A204.1 (cell line): ENCODE measurements around the gene SLC34A3.

Experiments
- FAIRE-seq: peaks from 2 replicates; lab custom pipeline; 2012; peaks lifted over from hg19 to GRCh38; lab: Jason Lieb, UNC

The SLC34A3 gene

DNA sequence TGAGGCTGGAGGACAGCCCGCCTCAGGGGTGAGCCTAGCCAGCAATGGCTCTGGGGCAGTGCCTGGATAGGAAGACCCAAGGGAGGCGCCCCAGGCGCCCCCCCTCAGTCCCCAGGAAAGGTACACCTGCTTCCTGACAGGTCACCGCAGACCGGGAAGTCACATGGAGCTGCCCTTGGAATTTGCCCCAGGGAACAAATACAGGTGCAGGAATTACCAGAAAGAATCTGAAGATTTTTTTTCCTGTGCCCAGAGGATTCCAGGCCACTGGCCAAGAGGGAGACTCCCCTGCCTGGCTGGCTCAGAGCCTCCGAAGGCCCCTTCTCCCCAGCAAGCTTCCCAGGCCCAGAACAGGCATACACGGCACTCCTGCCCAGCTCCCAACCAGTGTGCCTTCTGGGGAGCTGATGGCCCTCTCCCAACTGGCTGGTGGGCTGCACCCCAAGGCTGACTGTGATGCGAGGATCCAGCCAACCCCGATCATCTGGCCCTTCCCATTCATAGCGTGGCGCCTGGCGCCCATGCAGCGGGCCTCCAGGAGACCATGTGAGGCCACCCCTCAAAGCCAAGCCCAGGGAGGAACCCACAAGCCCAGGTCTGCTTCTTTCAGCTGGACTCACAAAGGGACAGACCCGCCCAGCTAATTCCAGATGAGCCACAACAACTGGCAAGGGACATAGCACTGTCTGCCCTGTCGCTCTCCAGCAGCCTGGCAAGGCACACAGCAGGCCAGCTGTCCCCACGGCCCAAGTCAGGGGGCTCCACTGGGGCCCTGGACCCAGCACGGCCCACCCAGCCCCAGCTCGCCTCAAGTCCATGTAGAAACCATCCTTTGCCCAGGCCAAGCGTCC is 32.4 kb upstream of the SLC34A3 start:
- FAIRE-seq: no peak

DNA sequence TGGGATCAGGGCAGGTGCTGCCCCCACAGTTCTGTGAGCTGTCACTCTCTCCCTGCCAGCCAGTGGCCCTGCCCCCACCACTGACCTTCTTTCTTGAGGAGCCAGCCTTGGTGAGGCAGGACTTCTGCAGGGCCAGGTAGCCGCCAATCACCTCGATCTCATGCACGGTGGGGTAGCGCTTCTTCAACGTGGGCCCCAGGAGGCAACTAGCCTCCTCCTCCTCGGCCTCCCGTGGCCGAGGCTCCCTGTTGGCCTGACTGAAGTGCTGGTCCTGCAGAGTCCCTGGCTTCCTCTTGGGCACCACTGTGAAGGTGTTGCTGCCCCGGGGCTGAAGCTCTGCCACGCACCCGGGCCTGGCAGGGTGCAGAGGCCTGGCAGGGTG is 31.8 kb upstream of the SLC34A3 start:
- FAIRE-seq: no peak

DNA sequence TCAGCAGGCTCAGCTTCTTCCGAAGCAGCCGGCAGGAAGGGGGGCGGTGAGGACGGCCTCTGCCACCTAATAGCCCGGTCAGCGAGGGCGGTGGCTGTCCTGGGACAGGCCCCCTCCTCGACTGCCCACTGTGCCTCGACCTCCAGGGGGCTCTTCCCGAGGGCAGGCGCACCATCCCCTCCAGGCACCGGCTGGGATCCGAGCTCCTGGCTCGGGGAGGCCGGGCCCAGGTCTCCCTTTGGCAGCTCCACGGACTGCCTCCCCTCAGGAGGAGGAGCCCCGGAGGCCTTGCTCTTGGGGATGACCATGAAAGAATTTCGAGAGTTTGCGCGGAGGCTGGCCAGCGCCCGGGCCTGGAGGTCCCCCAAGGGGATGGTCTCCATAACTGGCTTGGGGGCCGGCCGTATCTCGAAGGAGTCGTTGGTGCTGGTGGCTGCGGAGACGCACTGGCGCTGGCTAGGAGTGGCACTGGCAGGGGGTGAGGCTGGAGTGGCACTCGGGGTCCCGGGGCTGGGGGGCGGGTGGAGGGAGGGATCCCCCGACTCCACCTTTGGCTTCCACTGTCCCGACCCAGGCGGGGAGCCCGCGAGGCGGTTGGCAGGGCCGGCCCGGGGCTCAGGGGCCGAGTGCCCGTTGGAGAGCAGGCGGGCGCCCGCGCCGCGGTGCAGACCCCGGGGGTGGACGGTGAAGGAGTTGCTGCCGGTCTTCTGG is 31.1 kb upstream of the SLC34A3 start:
- FAIRE-seq: no peak

DNA sequence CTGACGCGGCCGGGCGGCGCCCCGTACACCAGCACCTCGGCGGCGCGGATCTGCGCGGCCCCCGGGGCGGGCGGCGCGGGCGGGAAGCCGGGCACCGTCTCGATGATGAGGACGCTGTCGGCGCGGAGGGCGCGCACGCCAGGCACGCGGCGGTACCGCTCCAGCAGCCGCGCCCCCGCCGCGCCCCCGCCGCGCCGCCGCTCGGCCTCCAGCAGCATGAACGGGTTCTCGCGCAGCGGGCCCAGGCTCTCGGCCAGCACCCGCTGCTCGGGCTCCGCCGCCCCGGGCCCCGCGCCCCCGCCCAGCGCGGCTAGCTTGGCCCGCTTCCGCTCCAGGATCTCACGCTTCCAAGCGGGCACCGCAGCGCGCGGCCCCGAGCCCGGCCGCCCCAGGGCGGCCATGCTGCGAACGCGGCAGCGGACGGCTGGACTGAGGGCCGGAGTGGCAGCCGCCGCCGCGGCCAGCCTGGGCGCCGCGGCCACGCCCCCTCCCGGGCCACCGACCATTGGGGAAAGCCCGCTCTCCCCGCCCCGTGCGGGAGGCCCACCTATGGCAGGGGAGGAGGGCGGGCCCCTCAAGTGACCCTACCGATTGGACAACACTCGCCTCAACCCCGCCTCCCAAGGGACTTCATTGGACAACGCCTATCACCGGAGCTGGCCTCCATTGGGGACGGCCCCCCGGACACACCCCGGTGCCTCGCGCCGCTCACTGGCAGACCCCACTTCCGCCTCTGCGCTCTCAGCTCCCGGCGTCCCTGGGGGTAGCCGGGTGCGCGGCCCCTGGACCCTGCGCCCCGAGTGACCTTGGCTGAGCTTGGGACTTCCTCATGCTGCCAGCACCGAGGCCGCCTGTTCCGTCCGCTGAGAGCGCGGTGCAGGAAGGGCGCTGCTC is 30.1 kb upstream of the SLC34A3 start, which contains the start of gene TPRN:
TPRN (minus strand) TSS at position 431 of the 894 bp plus-strand sequence; CDS start at position 401, 30 bp downstream.
- peak; percentile 96 for FAIRE-seq

DNA sequence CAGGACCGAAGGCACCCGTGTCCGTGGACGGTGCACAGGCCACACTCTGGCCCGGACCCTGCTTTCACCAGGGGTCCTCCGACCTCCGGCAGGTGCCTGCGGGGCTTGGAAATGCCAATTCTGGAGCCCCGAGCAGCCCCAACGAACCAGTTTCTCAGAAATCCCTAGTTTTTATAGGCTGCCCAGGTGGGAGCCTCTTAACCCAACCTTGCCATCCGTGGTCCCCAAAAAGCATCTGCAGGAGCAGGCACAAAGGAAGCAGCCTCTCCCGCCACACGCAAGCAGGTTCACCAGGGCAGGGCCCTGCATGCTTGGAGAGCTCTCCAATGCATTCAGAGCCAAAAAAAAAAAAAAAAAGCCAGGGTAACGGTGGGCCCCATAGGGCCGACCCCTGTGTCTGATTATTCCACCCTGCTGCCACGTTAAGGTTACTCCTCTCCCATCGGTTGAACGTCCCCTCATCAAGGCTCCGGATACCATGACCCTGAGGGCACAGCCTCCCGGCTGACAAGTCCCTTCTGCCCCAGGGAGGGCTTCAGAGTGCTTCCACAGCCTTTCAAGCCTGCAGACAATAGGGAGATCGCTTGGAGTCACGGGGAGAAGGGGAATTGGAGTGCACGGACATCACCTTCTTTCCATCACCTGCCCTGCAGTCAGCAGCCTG is 29.4 kb upstream of the SLC34A3 start:
- FAIRE-seq: no peak

DNA sequence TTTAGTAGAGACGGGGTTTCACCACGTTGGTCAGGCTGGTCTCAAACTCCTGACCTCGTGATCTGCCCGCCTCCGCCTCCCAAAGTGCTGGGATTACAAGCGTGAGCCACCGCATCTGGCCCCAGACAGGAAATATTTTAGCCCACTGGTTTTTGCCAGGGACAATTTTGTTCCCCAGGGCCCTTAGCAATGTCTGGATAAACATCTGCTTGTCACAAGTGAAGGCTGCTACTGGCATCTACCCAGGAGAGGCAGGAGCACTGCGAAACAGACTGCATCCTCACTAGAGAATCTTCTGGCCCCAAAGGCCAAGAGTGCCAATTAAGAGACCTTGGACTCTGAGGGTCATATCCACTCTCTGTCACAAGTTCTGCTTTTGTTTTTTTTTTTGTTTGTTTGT is 27.7 kb upstream of the SLC34A3 start:
- no peak for FAIRE-seq

DNA sequence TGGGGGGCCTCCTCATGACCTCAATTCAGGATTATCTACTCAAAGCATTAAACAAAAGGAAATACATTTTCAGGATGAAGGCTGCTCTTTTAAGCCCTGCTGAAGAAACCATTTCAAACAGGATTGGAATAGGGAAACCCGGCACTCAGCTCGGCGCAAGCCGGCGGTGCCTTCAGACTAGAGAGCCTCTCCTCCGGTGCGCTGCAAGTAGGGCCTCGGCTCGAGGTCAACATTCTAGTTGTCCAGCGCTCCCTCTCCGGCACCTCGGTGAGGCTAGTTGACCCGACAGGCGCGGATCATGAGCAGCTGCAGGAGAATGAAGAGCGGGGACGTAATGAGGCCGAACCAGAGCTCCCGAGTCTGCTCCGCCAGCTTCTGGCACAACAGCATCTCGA is 26.0 kb upstream of the SLC34A3 start:
- no peak for FAIRE-seq

DNA sequence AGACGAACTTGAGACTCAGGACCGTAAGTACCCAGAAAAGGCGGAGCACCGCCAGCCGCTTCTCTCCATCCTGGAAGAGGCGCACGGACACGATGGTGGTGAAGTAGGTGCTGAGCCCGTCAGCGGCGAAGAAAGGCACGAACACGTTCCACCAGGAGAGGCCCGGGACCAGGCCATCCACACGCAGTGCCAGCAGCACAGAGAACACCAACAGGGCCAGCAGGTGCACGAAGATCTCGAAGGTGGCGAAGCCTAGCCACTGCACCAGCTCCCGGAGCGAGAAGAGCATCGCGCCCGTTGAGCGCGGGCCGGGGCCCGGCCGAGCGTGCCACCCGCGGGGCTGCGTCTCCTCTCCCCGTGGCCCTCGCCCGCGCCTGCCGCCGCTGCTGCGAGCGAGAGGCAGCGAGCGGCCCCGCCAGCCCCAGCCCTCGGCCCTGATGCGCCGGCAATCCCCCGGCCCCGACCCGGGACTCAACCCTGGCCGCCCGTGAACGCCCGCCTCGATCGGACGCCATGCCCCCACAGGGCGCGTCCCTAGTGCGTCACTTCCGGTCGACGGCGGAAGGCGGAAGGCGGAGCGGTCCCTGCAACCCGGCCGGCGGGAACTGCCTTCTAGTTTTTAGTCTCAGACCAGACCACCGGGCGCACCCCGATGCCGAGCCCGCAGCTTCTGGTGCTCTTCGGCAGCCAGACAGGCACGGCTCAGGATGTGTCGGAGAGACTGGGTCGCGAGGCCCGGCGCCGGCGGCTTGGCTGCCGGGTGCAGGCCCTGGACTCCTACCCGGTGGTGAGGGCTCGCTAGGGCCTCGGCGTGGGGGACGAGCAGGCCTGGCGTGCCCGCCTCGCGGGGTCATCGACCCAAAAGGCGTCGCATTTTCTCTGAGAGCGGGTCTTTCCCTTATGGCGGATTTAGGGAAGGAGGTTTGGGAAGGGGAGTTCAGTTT is 25.3 kb upstream of the SLC34A3 start, which contains the start of the genes NDOR1 and TMEM203:
NDOR1 (plus strand) TSS at position 575 of the 944 bp plus-strand sequence; CDS start at position 653, 78 bp downstream.
TMEM203 (minus strand) TSS at position 523 of the 944 bp plus-strand sequence; CDS start at position 289, 234 bp downstream.
- FAIRE-seq: no peak

DNA sequence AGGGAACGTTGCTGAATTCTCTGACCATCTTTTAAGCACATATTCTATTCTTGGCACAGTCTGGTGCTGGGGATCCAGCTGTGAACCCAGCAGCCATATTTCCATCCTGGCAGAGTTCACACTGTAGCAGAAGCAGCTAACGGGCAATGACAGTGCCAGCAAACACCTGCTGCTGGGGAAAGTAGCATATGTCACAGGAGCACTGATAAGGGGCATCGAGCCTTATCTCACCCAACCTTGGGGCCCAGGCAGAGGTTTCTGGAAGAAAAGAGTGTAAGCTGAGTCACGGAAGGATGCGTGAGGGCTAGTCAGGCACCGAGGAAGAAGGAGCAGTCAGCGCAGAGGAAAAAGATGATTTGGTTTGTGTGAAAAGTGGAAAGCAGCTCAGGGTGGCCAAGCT is 24.1 kb upstream of the SLC34A3 start:
- no peak for FAIRE-seq

DNA sequence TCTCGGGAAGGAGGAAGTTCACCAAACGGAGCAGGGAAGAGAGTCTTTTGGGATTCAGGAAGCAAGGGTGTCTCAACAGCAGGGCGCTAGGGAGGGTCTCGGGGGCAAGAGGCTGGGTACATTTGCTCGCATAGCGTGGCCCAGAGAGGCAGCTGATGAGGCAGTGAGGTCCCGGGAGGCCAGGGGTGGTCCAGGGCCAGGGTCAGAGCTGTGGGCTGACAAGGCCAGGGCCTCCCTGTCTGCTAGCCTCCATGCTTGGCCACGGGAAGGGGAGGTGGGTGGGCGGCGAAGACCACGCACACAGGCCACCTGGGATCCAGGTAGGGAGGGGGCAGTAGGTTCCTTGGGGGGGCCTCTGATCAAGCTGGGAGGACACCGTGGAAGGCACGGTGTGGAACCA is 19.2 kb upstream of the SLC34A3 start:
- no peak for FAIRE-seq

DNA sequence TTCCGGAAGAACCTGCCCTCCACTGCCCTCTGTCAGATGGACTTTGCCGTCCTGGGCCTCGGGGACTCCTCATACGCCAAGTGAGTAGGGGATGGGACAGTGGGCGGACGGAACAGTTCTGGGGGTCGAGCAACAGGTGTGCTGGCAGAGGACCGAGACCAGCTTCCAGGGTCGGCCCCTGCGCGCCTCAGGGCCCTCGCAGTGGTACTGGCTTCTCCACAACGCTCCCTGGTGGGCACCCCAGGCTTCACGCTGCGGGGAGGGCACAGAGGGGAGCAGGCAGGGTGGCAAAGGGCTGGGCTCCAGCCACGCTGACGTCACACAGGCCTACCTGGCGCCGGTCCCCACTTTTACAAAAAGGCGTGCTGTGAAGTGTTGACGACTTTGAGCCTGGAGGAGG is 18.2 kb upstream of the SLC34A3 start:
- FAIRE-seq: no peak

DNA sequence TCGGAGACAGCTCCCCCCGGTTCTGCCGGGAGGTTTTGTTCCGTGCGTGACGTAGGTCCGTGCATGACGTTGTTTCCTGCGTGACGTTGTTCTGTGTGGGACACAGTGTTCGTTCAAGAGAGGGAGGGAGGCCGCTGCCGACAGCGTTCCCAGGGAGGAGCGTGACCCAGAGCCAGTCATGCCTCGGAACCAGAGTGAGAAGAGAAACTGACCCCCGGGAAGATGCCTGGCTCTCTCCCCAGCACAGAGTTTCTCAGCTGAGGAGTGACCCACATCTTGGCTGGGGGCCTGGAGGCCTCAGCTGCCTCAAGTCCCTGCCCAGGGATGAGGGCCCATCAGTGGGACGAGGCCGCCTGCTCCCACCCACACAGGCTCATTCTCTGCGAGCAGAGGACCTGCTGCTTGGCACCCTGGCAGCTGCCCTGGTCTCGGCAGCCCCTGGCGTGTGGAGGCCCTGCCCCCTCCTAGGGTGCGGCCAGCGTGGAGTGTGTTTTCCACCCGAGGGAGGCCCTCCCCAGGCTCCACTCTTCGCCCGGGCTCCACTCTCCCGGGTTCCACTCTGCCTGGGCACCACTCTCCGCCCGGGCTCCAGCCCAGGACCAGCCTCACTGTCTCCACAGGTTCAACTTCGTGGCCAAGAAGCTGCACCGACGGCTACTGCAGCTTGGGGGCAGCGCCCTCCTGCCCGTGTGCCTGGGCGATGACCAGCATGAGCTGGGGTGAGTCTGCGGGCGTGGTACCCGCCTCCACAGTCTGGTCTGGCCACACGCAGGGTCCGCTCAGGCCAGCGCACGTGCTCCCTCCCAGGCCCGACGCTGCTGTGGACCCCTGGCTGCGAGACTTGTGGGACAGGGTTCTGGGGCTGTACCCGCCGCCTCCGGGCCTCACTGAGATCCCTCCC is 17.3 kb upstream of the SLC34A3 start:
- FAIRE-seq: no peak

DNA sequence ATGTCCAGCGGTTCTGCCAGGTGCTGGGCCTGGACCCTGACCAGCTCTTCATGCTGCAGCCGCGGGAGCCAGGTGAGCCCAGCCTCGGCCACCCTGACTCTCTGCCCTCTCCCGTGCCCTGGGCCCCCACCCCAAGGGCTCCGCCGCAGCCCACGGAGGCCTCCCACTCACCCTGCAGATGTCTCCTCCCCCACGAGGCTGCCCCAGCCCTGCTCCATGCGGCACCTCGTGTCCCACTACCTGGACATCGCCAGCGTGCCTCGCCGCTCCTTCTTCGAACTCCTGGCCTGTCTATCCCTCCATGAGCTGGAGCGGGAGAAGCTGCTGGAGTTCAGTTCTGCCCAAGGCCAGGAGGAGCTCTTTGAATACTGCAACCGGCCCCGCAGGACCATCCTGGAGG is 16.1 kb upstream of the SLC34A3 start:
- FAIRE-seq: no peak

DNA sequence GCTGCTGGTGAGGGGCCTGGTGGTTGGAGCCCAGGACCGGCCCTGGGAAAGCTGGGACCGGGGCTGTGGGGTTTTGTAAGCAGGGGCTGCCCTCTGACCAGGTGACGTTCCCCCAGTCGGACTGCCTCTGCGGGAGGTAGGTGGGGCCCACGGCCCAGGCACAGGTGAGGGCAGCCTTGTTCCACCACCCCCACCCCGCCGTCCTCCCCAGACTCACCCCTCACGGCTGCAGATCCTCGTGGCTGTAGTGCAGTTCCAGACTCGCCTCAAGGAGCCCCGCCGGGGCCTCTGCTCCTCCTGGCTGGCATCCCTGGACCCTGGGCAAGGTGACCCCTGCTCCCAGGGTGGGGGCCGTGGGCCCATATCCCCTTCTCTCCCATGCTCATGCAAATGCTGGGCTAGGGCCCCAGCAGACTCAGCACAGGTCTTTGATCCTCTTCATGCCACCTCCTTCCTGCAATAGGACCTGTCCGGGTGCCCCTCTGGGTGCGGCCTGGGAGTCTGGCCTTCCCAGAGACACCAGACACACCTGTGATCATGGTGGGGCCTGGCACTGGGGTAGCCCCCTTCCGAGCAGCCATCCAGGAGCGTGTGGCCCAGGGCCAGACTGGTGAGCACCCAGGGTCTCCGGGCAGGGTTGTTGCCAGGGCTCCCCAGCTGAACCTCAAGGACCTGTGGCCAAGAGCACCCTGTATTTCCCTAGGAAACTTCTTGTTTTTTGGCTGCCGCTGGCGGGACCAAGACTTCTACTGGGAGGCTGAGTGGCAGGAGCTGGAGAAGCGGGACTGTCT is 15.3 kb upstream of the SLC34A3 start:
- no peak for FAIRE-seq

DNA sequence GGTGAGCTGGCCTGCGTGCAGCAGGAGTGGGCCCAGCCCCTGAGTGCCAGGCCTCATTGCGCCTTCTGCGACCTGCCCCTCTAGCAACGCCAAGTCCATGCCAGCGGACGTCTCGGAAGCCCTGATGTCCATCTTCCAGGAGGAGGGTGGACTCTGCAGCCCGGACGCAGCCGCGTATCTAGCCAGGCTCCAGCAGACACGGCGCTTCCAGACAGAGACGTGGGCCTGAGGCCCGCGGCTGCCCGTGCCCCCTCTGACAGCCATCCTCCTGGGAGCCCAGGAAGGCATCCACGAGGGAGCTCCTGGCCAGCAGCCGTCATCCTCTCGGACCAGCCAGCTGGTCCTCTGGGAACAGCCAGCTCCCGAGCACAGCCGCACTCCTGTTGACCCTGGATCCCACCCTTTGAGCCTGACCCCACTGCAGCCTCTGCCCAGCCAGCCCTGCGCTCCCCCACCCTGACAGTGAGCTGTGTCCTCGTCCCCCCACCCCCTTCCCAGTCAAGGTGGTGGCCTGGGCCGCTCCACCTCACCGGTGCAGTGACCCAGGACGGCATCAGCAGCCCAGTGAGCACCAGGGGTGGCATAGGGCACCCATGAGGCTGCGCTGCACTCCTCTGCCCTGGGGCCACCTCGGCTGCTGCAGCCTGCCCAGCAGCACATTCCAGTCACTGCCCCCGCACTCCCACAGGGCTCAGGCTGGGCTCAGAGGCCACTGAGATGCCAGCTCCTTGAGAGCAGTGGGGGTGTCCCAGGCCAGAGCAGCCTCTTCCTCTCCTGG is 14.3 kb upstream of the SLC34A3 start:
- FAIRE-seq: no peak

DNA sequence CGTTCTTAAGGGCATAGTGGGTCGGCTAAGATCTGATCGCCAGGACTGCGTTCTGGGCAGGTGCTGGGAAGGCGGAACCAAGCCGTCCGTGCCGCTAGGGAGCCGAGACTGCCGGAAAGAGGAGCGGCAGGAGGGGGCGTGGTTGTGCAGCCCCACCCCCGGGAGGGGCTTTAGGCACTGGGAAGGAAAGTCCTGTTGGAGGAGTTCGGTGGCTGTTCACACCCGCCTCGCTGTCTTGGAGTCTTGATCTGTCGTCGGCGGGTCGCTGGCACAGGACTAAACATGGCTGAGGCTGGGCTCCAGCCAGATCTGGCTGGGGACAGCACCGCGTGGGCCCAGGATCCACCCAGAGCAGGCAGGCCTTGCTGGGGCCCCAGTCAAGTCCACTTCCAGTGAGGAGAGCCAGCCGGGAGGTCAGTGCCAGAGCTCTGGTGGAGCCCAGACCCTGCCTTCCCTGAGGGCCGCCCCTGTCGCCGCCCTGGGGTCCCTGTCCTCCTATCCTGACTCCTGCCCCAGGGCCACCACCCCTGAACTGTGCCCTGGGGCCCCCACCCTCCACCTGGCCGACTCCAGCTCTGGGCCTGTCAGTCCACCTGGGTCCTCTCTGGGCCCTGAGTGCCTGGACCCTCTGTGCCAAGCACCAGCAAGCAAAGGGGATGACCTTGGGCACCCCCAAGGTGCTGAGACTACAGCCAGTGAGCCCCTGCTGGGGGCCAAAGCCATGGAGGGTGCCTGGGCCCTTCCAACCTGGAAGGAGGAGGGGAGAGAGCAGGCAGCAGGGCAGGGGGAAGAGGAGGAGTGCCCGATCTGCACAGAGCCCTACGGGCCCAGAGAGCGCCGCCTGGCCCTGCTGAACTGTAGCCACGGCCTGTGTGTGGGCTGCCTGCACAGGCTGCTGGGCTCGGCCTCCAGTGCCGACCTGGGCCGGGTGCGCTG is 13.2 kb upstream of the SLC34A3 start:
- peak; percentile 47 for FAIRE-seq
